Activated CD4-positive, alpha-beta T cell treated with anti-CD3 and anti-CD28 coated beads, Interleukin-2, amount 50 U/mL, for 1 hour (primary cell): ENCODE results near the gene C11orf58.

Experiments
- DNase-seq: peaks from one replicate; pipeline ENCODE4 v3.0.0-alpha.2; 2020

The C11orf58 gene

GRCh38 chr11:16805938-16806337 lies 67.5 kb downstream of the C11orf58 start:
- no peak for DNase-seq

GRCh38 chr11:16806791-16807190 lies 68.3 kb downstream of the C11orf58 start:
- no peak for DNase-seq

GRCh38 chr11:16807306-16807705 lies 68.9 kb downstream of the C11orf58 start:
- no peak for DNase-seq
